Upper lobe of left lung (tissue), 6 donors: ENCODE measurements around the gene HK2. TPM values are rescaled to one million over a fixed set of nuclear protein-coding genes. Genes with fewer than 3 reads are reported as not detected.
"Not testable (repeated sequence)": the region's sequence is repeated elsewhere in the genome, so short reads cannot be mapped to it uniquely, and the experiment has no call there.

Experiments used
- ATAC-seq, 2 donors: fragments of 200-7000 bp; cut with Tn5 transposase; one replicate each; pipeline ENCODE4 v1.9.1; 2022; ENCODE audit warnings: mild to moderate bottlenecking in 2 of 2, moderate library complexity in 2 of 2; ENCODE audit not compliant: low FRiP score in 2 of 2
- DNase-seq, 2 donors: peaks; one replicate each; pipeline ENCODE4 v3.0.0-alpha.2; 2019 to 2020
- H3K27ac ChIP-seq, 4 donors: fragments of 200-600 bp; sonication (generic); one replicate each; pipeline ENCODE4 v1.5.1; 2016 to 2019
- H3K27me3 ChIP-seq, 4 donors: fragments of 200-600 bp; sonication (generic); one replicate each; pipeline ENCODE4 v1.5.1; 2017 to 2019
- H3K36me3 ChIP-seq, 4 donors: fragments of 200-600 bp; sonication (generic); one replicate each; pipeline ENCODE4 v1.5.1; 2016 to 2019
- H3K4me1 ChIP-seq, 4 donors: fragments of 200-600 bp; sonication (generic); one replicate each; pipeline ENCODE4 v1.5.1; 2018 to 2019
- H3K4me3 ChIP-seq, 4 donors: fragments of 200-600 bp; sonication (generic); one replicate each; pipeline ENCODE4 v1.5.1; 2017 to 2019; ENCODE audit warnings: mild to moderate bottlenecking in 2 of 4, moderate library complexity in 1 of 4
- H3K9me3 ChIP-seq, 4 donors: fragments of 200-600 bp; sonication (generic); one replicate each; pipeline ENCODE4 v1.5.1; 2018 to 2019
- EP300 ChIP-seq, 4 donors: sonication (generic); formaldehyde crosslinking; IDR thresholded peaks; one replicate each; pipeline ENCODE4 v1.5.1; 2017; ENCODE audit warnings: antibody characterized with exemption in 4 of 4, control low read depth in 2 of 4
- POLR2A ChIP-seq, 4 donors: fragments of 450-650 bp; IDR thresholded peaks; one replicate each; pipeline ENCODE4 v1.5.1; 2016 to 2017; ENCODE audit warnings: antibody characterized with exemption in 4 of 4, mild to moderate bottlenecking in 2 of 4
- POLR2AphosphoS5 ChIP-seq, 2 donors: sonication (generic); formaldehyde crosslinking; IDR thresholded peaks; one replicate each; pipeline ENCODE4 v1.5.1; 2017; ENCODE audit warnings: antibody characterized with exemption in 2 of 2
- WGBS, 2 donors: methylation state at CpG; one replicate each; pipeline ENCODE4 v1.1.5; 2017 to 2018; 5-methylcytosine and 5-hydroxymethylcytosine counted together
- total RNA-seq, 6 donors: library from RNA; depleted of rRNA in 4 of 6; stranded (reverse); fragments of >200 nt in 4 of 6; gene quantifications; one replicate each; pipeline versions ENCODE4 v1.1.0 to v1.2.1, GENCODE V29; 2016 to 2021
- TF ChIP-seq, protein P1 (sequence below), 6 experiments: fragments of 450-650 bp in 4 of 6; fragments of 200-600 bp in 2 of 6; sonication (generic) in 2 of 6; IDR thresholded peaks; one replicate each; pipeline ENCODE4 v1.5.1; 2016 to 2019; ENCODE audit warnings: antibody characterized with exemption in 6 of 6
- donor health status: DM: no; HTN: no; CAD: no; lungs with moderate emphysema.
- donor health status: DM: no; HTN: yes; CAD: no; lungs with severe emphysema.

HK2 gene
- total RNA-seq, 6 donors from 2014 or later = 29.0 to 98.8 (median 39.7) TPM

DNA sequence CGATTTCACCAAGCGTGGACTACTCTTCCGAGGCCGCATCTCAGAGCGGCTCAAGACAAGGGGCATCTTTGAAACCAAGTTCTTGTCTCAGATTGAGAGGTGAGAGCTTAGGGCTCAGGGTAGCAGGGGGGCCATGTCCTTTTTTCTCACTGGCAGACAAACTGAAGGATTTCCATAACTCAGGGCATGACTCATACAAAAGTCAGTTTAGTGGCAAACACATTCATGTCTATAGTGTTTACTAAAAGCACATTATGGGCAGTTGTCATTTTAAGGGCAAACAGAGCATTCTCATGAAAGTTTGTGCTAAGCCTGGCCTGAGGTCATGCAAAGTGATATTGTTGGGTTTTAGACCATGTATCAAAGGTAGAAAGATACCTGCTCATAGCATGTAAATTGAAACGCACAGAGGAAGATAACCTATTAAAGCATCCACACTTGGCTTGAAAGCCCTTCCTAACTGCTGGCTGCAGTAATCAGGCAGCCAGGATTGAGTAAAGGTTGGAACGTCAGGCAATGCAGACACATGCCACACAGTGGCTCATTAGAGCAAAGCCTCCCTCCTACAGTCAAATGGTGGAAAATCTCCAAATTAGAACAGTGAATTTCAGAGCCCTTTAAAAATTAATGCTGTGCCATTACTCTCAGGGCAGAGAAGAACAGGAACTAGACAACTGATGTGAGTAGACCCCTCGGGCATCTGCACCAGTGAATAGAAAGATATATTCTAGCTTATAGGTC lies 54.2 kb downstream of the HK2 start:
- Histone ChIP-seq H3K36me3 (peaks cover 20 to 61% (median 23%) of the 10 kb centered on the region in 4 donors), H3K4me1 (no peaks in the 10 kb centered on the region), H3K27me3 (no peaks in the 10 kb centered on the region), H3K27ac (no peak overlapping the region), H3K4me3 (no peak overlapping the region), H3K9me3 (no peaks in the 10 kb centered on the region)
- DNase-seq (no peak), ATAC-seq (no peak)
- no peak for TF ChIP-seq EP300 (IDR thresholded peaks at IDR 0.05)
- 91 to 96% methylated on average over 8 of the region's 8 CpGs for WGBS, 2 donors

DNA sequence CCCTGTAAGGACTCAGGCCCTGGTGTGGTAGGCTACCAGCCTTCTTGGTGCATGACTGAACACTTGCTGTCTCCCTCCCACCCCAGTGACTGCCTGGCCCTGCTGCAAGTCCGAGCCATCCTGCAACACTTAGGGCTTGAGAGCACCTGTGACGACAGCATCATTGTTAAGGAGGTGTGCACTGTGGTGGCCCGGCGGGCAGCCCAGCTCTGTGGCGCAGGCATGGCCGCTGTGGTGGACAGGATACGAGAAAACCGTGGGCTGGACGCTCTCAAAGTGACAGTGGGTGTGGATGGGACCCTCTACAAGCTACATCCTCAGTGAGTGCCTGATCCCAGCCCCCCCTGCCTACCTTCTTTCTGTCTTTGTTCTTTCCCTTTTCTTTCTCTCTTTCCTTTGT lies 55.2 kb downstream of the HK2 start:
- peaks cover 18 to 57% (median 22%) of the 10 kb centered on the region in 4 donors for H3K36me3 ChIP-seq
- 96 to 100% methylated on average over 5 to 9 of the region's 9 CpGs for WGBS, 2 donors
- peak in 1 of 2 donors; percentile 48 for DNase-seq

DNA sequence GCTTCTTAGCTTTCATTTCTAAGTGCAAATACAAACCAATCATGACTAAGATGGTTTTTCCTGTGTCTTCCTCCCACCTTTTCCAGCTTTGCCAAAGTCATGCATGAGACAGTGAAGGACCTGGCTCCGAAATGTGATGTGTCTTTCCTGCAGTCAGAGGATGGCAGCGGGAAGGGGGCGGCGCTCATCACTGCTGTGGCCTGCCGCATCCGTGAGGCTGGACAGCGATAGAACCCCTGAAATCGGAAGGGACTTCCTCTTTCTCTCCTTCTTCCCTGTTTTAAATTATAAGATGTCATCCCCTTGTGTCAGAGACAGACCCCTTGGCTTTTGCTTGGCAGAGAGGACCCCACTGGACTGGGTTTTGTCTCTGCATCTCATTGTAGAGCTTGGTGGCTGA lies 56.8 kb downstream of the HK2 start:
- Histone ChIP-seq H3K27ac (no peak overlapping the region), H3K4me1 (no peaks in the 10 kb centered on the region), H3K27me3 (no peaks in the 10 kb centered on the region), H3K36me3 (peaks cover 15 to 43% (median 20%) of the 10 kb centered on the region in 4 donors), H3K9me3 (no peaks in the 10 kb centered on the region), H3K4me3 (no peak overlapping the region)
- WGBS, 2 donors = 89 to 90% methylated on average over 8 of the region's 8 CpGs
- TF ChIP-seq POLR2A (IDR thresholded peaks at IDR 0.05) (no peak), POLR2AphosphoS5 (IDR thresholded peaks at IDR 0.05) (no peak), EP300 (IDR thresholded peaks at IDR 0.05) (no peak)
- TF ChIP-seq, protein P1, sequence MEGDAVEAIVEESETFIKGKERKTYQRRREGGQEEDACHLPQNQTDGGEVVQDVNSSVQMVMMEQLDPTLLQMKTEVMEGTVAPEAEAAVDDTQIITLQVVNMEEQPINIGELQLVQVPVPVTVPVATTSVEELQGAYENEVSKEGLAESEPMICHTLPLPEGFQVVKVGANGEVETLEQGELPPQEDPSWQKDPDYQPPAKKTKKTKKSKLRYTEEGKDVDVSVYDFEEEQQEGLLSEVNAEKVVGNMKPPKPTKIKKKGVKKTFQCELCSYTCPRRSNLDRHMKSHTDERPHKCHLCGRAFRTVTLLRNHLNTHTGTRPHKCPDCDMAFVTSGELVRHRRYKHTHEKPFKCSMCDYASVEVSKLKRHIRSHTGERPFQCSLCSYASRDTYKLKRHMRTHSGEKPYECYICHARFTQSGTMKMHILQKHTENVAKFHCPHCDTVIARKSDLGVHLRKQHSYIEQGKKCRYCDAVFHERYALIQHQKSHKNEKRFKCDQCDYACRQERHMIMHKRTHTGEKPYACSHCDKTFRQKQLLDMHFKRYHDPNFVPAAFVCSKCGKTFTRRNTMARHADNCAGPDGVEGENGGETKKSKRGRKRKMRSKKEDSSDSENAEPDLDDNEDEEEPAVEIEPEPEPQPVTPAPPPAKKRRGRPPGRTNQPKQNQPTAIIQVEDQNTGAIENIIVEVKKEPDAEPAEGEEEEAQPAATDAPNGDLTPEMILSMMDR (IDR thresholded peaks at IDR 0.05) = no peak
- DNase-seq = peak in 1 of 2 donors; percentile 36
- no peak for ATAC-seq

More for the DNA sequence above, 55.2 kb downstream of the HK2 start:
- H3K27me3 ChIP-seq = no peaks in the 10 kb centered on the region
- no peak overlapping the region for H3K4me3 ChIP-seq
- no peaks in the 10 kb centered on the region for H3K9me3 ChIP-seq
- TF ChIP-seq POLR2A (IDR thresholded peaks at IDR 0.05) (no peak), POLR2AphosphoS5 (IDR thresholded peaks at IDR 0.05) (no peak), EP300 (IDR thresholded peaks at IDR 0.05) (no peak)
- TF ChIP-seq, protein P1 (IDR thresholded peaks at IDR 0.05) = no peak
- H3K4me1 ChIP-seq = no peaks in the 10 kb centered on the region
- no peak overlapping the region for H3K27ac ChIP-seq
- no peak for ATAC-seq

DNA sequence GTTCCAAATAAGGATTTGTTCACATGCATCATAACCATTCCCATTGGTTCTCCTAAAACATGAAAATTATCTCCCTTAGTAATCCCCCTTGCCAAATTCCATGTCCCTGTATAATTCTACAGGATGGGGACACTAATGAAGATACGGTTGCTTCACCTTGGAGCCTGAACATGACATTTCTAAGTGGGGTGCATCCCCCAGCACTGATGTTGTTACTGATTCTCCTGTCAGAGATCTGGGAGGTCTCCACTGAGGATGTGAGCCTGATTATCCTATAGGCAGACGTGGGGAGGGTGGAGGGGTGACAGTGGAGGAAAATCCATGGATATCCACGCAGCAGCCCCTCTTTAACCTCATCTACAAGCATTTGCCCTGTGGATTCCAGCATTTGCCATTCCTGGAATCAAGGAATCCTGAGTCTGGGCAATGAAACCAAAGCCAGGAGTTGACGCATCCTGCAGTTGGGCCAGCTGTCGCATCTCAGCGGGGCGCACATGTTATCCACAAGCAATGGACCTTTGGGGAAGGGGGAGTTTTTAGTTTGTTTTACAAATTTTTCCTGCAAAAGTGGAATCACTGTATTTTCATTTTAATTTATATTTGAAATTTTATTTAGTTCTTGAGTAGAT lies 57.3 kb downstream of the HK2 start:
- Histone ChIP-seq H3K4me3 (no peak overlapping the region), H3K9me3 (no peaks in the 10 kb centered on the region), H3K36me3 (peaks cover 15 to 42% (median 20%) of the 10 kb centered on the region in 4 donors), H3K4me1 (no peaks in the 10 kb centered on the region), H3K27ac (no peak overlapping the region), H3K27me3 (no peaks in the 10 kb centered on the region)
- no peak for ATAC-seq
- 79 to 93% methylated on average over 7 of the region's 7 CpGs for WGBS, 2 donors
- TF ChIP-seq, protein P1 (IDR thresholded peaks at IDR 0.05) = no peak
- TF ChIP-seq EP300 (IDR thresholded peaks at IDR 0.05) (no peak), POLR2A (IDR thresholded peaks at IDR 0.05) (no peak), POLR2AphosphoS5 (IDR thresholded peaks at IDR 0.05) (no peak)
- DNase-seq = no peak

DNA sequence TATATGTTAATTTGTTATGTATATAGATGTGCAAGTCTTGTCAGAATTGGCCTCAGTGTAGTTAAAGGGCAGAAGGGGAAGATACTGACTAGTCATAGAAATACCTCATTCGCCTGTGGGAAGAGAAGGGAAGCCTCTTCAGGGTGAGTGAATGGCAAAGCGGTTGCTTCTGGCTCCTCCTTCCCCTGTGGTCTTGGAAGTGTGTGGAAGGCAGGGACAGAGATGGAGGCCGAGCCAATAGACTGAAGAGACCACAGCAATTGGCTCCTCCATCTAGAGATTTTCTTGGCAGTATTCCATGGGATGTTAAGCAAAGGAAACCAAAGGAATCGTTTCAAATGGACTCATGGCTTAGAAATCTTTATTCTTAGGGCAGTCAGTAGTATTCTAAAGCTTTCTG lies 57.9 kb downstream of the HK2 start:
- peaks cover 15 to 37% (median 18%) of the 10 kb centered on the region in 4 donors for H3K36me3 ChIP-seq

More for the DNA sequence above, 57.9 kb downstream of the HK2 start:
- not testable (repeated sequence) for ATAC-seq, H3K4me3 ChIP-seq, DNase-seq, H3K4me1 ChIP-seq, H3K9me3 ChIP-seq, H3K27me3 ChIP-seq, H3K27ac ChIP-seq
- WGBS, 2 donors = 76 to 77% methylated on average over 4 of the region's 4 CpGs
